GM15510 (cell line): Measurements from ENCODE around the gene PCSK4.

ENCODE experiments used
- POLR2A ChIP-seq: IDR thresholded peaks from 3 replicates; pipeline ENCODE4 v1.6.1; 2011; ENCODE audit warnings: borderline replicate concordance; ENCODE audit not compliant: insufficient read length; ENCODE audit errors: extremely low read depth

Gene PCSK4

GRCh38 chr19:1472231-1473084 is 17.7 kb downstream of the PCSK4 start:
- TF ChIP-seq POLR2A = no peak

GRCh38 chr19:1471515-1472160 is 18.5 kb downstream of the PCSK4 start:
- TF ChIP-seq POLR2A = no peak

- TF ChIP-seq POLR2A = no peak
Observed at GRCh38 chr19:1471010-1471514, 19.1 kb downstream of the PCSK4 start.

GRCh38 chr19:1470305-1471009 is 19.7 kb downstream of the PCSK4 start:
- no peak for TF ChIP-seq POLR2A

- no peak for TF ChIP-seq POLR2A
Observed at GRCh38 chr19:1470055-1470304, 20.2 kb downstream of the PCSK4 start.

- TF ChIP-seq POLR2A = no peak
Observed at GRCh38 chr19:1469255-1470054, 20.7 kb downstream of the PCSK4 start.

DNA sequence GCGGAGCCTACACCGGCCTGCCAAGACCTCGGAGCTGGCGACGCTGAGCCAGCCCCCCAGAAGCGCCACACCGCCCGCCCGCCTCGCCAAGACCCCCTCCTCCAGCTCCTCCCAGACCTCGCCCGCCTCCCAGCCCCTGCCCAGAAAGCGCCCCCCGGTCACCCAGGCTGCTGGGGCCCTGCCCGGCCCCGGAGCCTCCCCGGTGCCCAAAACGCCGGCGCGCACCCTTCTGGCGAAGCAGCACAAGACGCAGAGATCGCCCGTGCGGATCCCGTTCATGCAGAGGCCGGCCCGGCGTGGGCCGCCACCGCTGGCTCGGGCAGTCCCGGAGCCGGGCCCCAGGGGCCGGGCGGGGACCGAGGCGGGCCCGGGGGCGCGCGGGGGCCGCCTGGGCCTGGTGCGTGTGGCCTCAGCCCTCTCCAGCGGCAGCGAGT is 21.3 kb downstream of the PCSK4 start:
- no peak for TF ChIP-seq POLR2A

DNA sequence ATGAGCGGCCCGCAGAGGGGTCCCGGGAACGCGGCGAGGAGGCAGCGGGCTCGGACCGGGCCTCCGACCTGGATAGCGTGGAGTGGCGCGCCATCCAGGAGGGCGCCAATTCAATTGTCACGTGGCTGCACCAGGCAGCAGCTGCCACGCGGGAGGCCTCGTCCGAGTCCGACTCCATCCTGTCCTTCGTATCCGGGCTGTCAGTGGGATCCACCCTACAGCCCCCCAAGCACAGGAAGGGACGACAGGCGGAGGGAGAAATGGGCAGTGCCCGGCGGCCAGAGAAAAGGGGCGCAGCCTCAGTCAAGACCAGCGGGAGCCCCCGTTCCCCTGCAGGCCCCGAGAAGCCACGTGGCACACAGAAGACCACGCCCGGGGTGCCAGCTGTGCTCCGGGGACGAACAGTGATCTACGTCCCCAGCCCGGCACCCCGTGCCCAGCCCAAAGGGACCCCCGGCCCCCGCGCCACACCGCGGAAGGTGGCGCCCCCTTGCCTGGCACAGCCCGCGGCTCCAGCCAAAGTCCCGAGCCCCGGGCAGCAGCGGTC is 21.8 kb downstream of the PCSK4 start:
- TF ChIP-seq POLR2A = no peak

- TF ChIP-seq POLR2A = no peak
Observed at GRCh38 chr19:1467490-1468273, 22.5 kb downstream of the PCSK4 start.

- no peak for TF ChIP-seq POLR2A
Observed at GRCh38 chr19:1467215-1467489, 23.0 kb downstream of the PCSK4 start.

DNA sequence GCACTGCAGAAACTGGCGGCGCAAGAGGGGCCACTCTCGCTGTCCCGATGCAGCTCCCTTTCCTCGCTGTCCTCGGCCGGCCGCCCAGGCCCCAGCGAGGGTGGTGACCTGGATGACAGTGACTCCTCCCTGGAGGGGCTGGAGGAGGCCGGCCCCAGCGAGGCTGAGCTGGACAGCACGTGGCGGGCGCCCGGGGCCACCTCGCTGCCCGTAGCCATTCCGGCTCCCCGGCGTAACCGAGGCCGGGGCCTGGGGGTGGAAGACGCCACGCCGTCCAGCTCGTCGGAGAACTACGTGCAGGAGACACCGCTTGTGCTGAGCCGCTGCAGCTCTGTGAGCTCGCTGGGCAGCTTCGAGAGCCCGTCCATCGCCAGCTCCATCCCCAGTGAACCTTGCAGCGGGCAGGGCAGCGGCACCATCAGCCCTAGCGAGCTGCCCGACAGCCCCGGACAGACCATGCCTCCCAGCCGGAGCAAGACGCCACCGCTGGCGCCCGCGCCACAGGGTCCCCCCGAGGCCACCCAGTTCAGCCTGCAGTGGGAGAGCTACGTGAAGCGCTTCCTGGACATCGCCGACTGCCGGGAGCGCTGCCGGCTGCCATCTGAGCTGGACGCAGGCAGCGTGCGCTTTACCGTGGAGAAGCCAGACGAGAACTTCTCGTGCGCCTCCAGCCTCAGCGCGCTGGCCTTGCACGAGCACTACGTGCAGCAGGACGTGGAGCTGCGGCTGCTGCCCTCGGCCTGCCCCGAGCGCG is 23.5 kb downstream of the PCSK4 start:
- no peak for TF ChIP-seq POLR2A

DNA sequence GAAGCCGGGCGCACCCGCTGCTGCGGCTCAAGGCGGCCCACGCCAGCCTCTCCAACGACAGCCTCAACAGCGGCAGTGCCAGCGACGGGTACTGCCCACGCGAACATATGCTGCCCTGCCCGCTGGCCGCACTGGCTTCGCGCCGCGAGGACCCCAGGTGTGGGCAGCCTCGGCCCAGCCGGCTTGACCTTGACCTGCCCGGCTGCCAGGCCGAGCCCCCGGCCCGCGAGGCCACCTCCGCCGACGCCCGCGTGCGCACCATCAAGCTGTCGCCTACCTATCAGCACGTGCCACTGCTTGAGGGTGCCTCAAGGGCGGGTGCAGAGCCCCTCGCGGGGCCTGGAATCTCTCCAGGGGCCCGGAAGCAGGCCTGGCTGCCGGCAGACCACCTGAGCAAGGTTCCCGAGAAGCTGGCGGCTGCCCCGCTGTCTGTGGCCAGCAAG is 24.1 kb downstream of the PCSK4 start:
- TF ChIP-seq POLR2A = no peak
